Esophagus (tissue), 2 donors: ENCODE results near the gene KIFC3. TPM values are rescaled to one million over a fixed set of nuclear protein-coding genes. Genes with fewer than 3 reads are reported as not detected.
"Not testable (repeated sequence)": the region's sequence is repeated elsewhere in the genome, so short reads cannot be mapped to it uniquely, and the experiment has no call there.

Source experiments
- H3K27ac ChIP-seq, 2 donors: one replicate each; pipeline ENCODE4 v1.5.1; 2013; ENCODE audit warnings: low read depth in 2 of 2, mild to moderate bottlenecking in 2 of 2, inconsistent platforms in 1 of 2, low read length in 1 of 2, moderate library complexity in 1 of 2
- H3K27me3 ChIP-seq, 2 donors: one replicate each; pipeline ENCODE4 v1.6.1; 2013; ENCODE audit warnings: low read length in 2 of 2, control low read depth in 1 of 2, mild to moderate bottlenecking in 1 of 2; ENCODE audit not compliant: insufficient read depth in 2 of 2, control insufficient read depth in 1 of 2
- H3K36me3 ChIP-seq, 2 donors: one replicate each; pipeline ENCODE4 v1.6.1; 2013; ENCODE audit warnings: low read length in 1 of 2; ENCODE audit not compliant: control insufficient read depth in 2 of 2, insufficient read depth in 2 of 2
- H3K4me1 ChIP-seq, 2 donors: one replicate each; pipeline ENCODE4 v1.6.1; 2013; ENCODE audit warnings: low read length in 1 of 2; ENCODE audit not compliant: control insufficient read depth in 2 of 2, insufficient read depth in 2 of 2
- H3K4me3 ChIP-seq, 2 donors: one replicate each; pipeline ENCODE4 v1.5.1; 2013; ENCODE audit warnings: low read length in 2 of 2, mild to moderate bottlenecking in 2 of 2, low read depth in 1 of 2, moderate library complexity in 1 of 2
- H3K9me3 ChIP-seq, 2 donors: one replicate each; pipeline ENCODE4 v1.6.1; 2013; ENCODE audit warnings: mild to moderate bottlenecking in 2 of 2, low read depth in 1 of 2, low read length in 1 of 2, moderate library complexity in 1 of 2; ENCODE audit not compliant: control insufficient read depth in 2 of 2, insufficient read depth in 1 of 2
- WGBS, 2 donors: extraction: QIAGEN DNeasy Blood & Tissue Kit; methylation state at CpG; one replicate each; pipeline ENCODE4 v1.1.7; 2013; 5-methylcytosine and 5-hydroxymethylcytosine counted together
- polyA plus RNA-seq, 2 donors: library from polyadenylated mRNA; stranded (reverse); fragments of 200-250 nt; gene quantifications; one replicate each; pipeline ENCODE4 v1.2.3, GENCODE V29; 2013
- donor health status: healthy with polysubstance abuse.
- donor health status: Bipolar disorder and iron deficiency.

KIFC3 gene
- polyA plus RNA-seq, 2 donors: 21.9 to 65.1 TPM

DNA sequence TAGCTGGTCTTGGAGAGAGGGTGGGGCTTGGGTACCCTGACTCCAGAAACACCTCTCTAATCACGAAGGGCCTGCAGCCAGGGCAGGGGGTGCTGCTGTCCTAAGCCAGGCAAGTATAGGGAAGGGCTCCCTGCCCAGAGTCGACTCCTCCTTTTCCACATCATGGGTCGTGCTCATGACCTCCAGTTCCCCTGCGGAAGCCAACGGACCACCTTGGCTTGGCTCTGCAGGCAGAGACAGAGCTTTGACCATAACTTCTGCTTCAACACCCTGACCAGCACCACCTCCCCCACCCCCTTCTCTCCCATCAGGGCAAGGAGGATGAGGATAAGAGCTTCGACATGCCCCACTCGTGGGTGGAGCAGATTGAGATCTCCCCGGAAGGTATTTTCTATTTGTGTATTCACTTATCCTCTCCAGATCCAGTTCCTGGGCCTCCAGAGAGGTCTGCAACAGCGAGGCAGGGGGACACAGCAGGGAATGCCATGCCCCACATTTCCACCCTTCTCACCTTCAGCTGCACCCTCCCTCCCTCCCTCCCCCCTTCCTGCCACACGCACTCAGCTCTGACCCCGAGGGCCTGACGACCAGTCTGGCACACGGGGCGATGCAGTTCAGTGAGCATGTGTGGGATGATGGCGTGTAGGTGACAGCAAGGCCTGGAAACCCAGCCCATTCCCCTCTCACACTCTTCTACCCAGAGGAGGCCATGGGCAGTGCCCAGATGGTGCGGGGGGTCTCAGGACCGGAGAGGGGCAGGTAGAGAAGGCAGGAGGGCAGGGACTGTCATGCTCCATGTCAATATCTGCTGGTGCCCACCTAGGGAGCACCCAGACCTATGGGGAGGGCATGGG lies 80.7 kb downstream of the KIFC3 start:
- Histone ChIP-seq H3K4me3 (no peak overlapping the region), H3K4me1 (no peaks in the 10 kb centered on the region), H3K9me3 (no peaks in the 10 kb centered on the region), H3K27ac (no peak overlapping the region), H3K36me3 (no peaks in the 10 kb centered on the region), H3K27me3 (no peaks in the 10 kb centered on the region)
- WGBS, 2 donors: 78 to 80% methylated on average over 17 of the region's 17 CpGs

- 68 to 69% methylated on average over 3 of the region's 3 CpGs for WGBS, 2 donors
- H3K36me3 ChIP-seq: no peaks in the 10 kb centered on the region
- no peaks in the 10 kb centered on the region for H3K27me3 ChIP-seq
- H3K4me1 ChIP-seq: no peaks in the 10 kb centered on the region
- H3K4me3 ChIP-seq: no peak overlapping the region
- H3K27ac ChIP-seq: no peak overlapping the region
- H3K9me3 ChIP-seq: no peaks in the 10 kb centered on the region
These were observed 82.1 kb downstream of the KIFC3 start for GRCh38 chr16:57720142-57720575.

GRCh38 chr16:57714047-57714446 lies 88.2 kb downstream of the KIFC3 start:
- no peaks in the 10 kb centered on the region for H3K9me3 ChIP-seq
- 84 to 91% methylated on average over 6 of the region's 6 CpGs for WGBS, 2 donors
- no peaks in the 10 kb centered on the region for H3K36me3 ChIP-seq
- H3K4me3 ChIP-seq: no peak overlapping the region
- no peaks in the 10 kb centered on the region for H3K27me3 ChIP-seq
- H3K4me1 ChIP-seq: no peaks in the 10 kb centered on the region
- H3K27ac ChIP-seq: no peak overlapping the region

- WGBS, 2 donors: 79 to 94% methylated on average over 8 of the region's 8 CpGs
- no peak overlapping the region for H3K27ac ChIP-seq
- no peaks in the 10 kb centered on the region for H3K36me3 ChIP-seq
These were observed 88.7 kb downstream of the KIFC3 start for GRCh38 chr16:57713596-57713995.

GRCh38 chr16:57712569-57712968 lies 89.7 kb downstream of the KIFC3 start:
- H3K9me3 ChIP-seq, H3K4me1 ChIP-seq, H3K36me3 ChIP-seq, H3K27me3 ChIP-seq, H3K27ac ChIP-seq, H3K4me3 ChIP-seq: not testable (repeated sequence)
- 65% methylated on average over 6 of the region's 6 CpGs for WGBS, 2 donors

More at GRCh38 chr16:57713596-57713995, 88.7 kb downstream of the KIFC3 start:
- no peaks in the 10 kb centered on the region for H3K9me3 ChIP-seq
- H3K27me3 ChIP-seq: no peaks in the 10 kb centered on the region
- H3K4me3 ChIP-seq: no peak overlapping the region
- H3K4me1 ChIP-seq: no peaks in the 10 kb centered on the region

DNA sequence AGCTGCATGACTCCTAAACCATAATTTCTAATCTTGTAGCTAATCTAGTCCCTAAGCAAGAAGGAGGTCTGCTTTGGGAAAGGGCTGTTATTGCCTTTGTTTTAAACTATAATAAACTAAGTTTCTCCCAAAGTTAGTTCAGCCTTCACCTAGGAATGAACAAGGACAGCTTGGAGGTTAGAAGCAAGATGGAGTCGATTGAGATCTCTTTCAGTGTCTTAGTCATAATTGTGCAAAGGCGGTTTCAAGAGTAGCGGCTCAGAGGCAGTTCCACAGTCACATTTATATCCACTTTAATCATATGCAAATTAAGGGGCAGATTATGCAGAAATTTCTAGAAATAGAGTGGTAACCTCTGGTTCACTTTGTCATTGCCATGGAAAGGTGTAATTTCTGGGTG lies 90.3 kb downstream of the KIFC3 start:
- no peaks in the 10 kb centered on the region for H3K36me3 ChIP-seq
- no peaks in the 10 kb centered on the region for H3K27me3 ChIP-seq
- H3K4me3 ChIP-seq: no peak overlapping the region
- 87 to 95% methylated on average over 3 of the region's 3 CpGs for WGBS, 2 donors
- H3K9me3 ChIP-seq: no peaks in the 10 kb centered on the region
- no peak overlapping the region for H3K27ac ChIP-seq
- H3K4me1 ChIP-seq: no peaks in the 10 kb centered on the region

- 85 to 88% methylated on average over 5 of the region's 5 CpGs for WGBS, 2 donors
- no peak overlapping the region for H3K4me3 ChIP-seq
- no peaks in the 10 kb centered on the region for H3K36me3 ChIP-seq
- no peaks in the 10 kb centered on the region for H3K4me1 ChIP-seq
- H3K27me3 ChIP-seq: no peaks in the 10 kb centered on the region
- H3K9me3 ChIP-seq: no peaks in the 10 kb centered on the region
- no peak overlapping the region for H3K27ac ChIP-seq
These were observed 90.9 kb downstream of the KIFC3 start for GRCh38 chr16:57711346-57711745.

DNA sequence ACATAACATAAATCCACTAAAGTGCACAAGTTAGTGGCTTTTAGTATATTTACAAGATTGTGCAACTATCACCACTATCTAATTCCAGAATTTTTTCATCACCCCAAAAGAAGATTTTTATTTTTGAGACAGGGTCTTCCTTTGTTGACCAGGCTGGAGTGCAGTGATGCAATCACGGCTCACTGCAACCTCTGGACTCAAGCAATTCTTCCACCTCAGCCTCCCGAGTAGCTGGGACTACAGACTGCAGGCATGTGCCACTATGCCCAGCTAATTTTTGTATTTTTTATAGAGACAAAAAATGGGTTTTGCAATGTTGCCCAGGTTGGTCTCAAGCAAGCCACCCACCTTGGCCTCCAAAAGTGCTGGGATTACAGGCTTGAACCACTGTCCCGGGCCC lies 92.6 kb downstream of the KIFC3 start:
- no peaks in the 10 kb centered on the region for H3K36me3 ChIP-seq
- H3K4me3 ChIP-seq: no peak overlapping the region
- H3K27ac ChIP-seq: no peak overlapping the region
- H3K27me3 ChIP-seq: no peaks in the 10 kb centered on the region
- H3K9me3 ChIP-seq: no peaks in the 10 kb centered on the region
- WGBS, 2 donors: 83 to 94% methylated on average over 3 of the region's 3 CpGs
- H3K4me1 ChIP-seq: no peaks in the 10 kb centered on the region
